ENCODE results near the gene MAGEA8. TPM values are rescaled to one million over a fixed set of nuclear protein-coding genes. Genes with fewer than 3 reads are reported as not detected.
A peak's percentile ranks its signal among the peaks of the same experiment; 100 is the strongest.
"Not testable (repeated sequence)": the region's sequence is repeated elsewhere in the genome, so short reads cannot be mapped to it uniquely, and the experiment has no call there.

MAGEA8 gene
- total RNA-seq, result not detected

DNA sequence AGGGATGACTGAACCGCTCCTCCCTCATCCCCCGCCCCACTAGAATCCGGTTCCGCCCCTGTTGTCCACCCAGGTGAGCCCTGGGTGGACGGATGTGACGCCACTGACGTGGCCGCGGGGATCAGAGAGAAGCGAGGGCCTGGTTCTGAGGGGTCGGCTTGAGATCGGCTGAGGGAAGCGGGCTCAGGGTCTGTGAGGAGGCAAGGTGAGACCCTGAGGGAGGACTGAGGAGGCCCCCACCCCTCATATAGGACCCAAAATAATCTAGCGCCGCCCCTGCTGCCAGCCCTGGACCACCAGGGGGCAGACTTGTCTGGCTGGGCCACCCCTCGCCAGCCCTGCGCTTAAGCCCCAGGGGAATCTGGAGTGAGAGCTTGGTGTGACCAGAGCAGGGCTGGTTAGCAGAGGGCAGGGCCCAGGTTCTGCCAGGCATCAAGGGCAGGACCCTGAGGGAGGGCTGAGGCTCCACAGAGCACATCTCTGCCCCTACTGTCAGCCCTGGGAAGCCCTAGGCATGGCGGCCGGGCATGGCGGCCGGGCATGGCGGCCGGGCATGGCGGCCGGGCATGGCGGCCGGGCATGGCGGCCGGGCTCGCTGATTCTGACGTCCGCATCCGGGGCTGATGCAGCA lies at the start of gene MAGEA8:
TSS of gene MAGEA8 (plus strand) at position 103 of the 631 bp plus-strand sequence. CDS start 3,090 bp downstream, outside the sequence.
- no peak for DNase-seq (ENCODE audit: low spot score)
- ATAC-seq, result no peak

GRCh38 chrX:149831473-149831872 lies 49.5 kb upstream of the MAGEA8 start:
- ATAC-seq, result no peak

GRCh38 chrX:149836728-149837127 lies 44.3 kb upstream of the MAGEA8 start:
- not testable (repeated sequence) for DNase-seq (ENCODE audit: low spot score)

More at GRCh38 chrX:149831473-149831872, 49.5 kb upstream of the MAGEA8 start:
- DNase-seq (ENCODE audit: low spot score), result no peak

GRCh38 chrX:149837167-149837566 lies 43.8 kb upstream of the MAGEA8 start:
- no peak for ATAC-seq
- no peak for DNase-seq (ENCODE audit: low spot score)

More at GRCh38 chrX:149836728-149837127, 44.3 kb upstream of the MAGEA8 start:
- not testable (repeated sequence) for ATAC-seq

DNA sequence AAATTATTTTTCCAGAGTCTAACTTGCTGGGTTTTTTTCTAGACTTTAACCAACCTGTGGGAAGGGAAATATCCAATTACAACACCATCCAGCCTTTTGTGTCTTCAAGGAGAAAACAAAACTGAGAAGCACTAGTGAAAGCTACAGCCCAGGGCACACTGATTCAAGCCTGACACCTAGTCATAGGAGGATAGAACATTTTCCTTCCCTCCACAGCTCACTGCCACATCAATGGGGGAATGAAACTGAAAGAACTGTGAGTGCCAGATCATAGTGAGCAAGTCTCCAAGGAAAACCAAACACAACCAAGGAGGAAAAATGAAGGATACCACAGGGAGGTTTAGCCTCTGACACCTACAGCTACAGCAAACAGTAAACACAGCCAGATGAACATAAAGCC lies 43.3 kb upstream of the MAGEA8 start:
- DNase-seq (ENCODE audit: low spot score) (no peak), ATAC-seq (no peak)

DNA sequence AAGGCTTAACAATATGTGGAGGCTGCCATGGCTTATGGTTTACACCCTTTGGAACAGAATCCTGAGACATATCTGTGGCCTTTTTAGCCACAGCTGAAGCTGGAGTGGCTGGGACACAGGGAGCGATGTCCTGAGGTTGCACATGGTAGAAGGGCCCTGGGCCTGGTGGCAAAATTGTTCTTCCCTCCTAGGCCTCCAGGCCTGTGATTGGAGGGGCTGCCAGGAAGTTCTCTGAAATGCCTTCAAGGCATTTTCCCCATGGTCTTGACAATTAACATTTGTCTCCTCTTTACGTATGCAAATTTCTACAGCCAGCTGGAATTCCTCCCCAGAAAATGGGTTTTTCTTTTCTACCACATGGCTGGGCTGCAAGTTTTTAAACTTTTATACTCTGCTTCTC lies 39.1 kb upstream of the MAGEA8 start:
- no peak for DNase-seq (ENCODE audit: low spot score)

GRCh38 chrX:149845385-149845784 lies 35.6 kb upstream of the MAGEA8 start:
- no peak for ATAC-seq
- no peak for DNase-seq (ENCODE audit: low spot score)

More for the DNA sequence above, 39.1 kb upstream of the MAGEA8 start:
- ATAC-seq, result no peak

- DNase-seq (ENCODE audit: low spot score) (no peak), ATAC-seq (no peak)
Measured at GRCh38 chrX:149846789-149847188, 34.2 kb upstream of the MAGEA8 start.

DNA sequence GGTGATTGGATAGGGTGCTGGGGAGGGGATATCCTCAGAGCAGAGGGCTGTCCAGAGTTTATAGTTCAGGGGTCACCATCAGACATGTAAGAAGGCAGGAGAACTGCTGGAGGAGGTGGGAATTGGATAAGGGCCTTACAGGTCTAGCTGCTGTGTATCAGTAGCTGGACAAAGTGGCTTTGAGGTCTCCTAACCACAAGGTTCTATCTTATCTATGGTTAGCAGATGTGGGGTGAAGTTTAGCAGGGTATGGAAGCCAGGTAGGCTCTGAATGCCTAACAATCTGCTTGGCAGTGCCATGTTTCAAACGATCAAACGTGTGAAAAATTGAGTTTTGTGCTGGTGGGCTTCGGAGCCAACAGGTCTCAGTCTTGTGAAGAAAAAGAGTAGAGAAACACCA lies 32.1 kb upstream of the MAGEA8 start:
- ATAC-seq (no peak), DNase-seq (ENCODE audit: low spot score) (no peak)

GRCh38 chrX:149849787-149850186 lies 31.2 kb upstream of the MAGEA8 start:
- ATAC-seq (no peak), DNase-seq (ENCODE audit: low spot score) (no peak)

GRCh38 chrX:149851864-149852263 lies 29.1 kb upstream of the MAGEA8 start:
- ATAC-seq (no peak), DNase-seq (ENCODE audit: low spot score) (no peak)

DNA sequence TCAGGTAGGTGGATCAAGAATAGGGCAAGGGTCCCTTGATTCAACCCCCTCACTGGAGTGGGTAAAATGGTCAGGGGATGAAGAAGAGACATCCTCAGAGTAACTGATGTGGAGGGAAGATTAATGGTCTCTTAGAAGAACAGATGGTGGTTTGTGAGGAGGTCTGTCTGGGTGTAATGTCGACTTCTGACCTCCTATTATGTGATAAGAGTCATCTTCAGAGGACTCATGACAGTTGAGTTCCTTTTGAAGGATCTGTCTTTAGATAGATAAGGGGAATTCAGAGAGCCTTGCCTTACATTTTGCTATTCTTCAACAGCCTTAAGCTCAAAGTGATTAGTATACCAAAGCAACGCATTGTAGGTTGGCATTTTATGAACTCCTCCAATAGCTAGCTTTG lies 27.1 kb upstream of the MAGEA8 start:
- ATAC-seq (no peak), DNase-seq (ENCODE audit: low spot score) (no peak)

- no peak for DNase-seq (ENCODE audit: low spot score)
- no peak for ATAC-seq
Measured at GRCh38 chrX:149858592-149858991, 22.4 kb upstream of the MAGEA8 start.

DNA sequence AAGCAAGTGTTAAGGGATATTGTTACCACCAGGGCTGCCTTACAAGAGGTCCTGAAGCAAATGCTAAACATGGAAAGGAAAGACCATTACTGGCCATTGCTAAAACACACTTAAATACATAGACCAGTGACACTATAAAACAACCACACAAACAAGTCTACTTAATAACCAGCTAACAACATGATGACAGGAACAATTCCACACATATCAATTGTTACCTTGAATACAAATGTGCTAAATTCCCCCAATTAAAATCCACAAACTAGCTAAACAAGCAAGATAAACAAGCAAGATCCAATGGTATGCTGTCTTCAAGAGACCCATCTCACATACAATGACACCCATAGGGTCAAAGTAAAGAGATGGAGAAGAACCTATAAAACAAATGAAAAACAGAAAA lies 20.5 kb upstream of the MAGEA8 start:
- no peak for ATAC-seq

DNA sequence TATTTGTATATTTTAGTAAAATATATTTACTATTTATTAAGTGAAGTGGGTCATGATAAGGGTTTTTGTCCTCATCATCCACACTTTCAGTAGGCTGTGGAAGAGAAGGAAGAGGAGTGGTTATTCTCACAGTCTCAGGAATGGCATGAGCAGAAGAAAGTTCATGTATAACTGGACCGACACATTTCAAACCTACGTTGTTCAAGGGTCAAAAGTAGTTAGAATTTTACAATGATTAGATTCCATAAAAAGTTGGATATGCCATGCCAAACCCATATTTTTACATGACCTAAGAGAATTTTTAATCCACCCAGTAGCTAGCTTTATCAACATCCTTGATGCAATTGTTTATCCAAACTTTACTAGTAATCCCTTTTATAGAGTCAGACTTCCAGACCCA lies 15.6 kb upstream of the MAGEA8 start:
- ATAC-seq (no peak), DNase-seq (ENCODE audit: low spot score) (no peak)

More for the DNA sequence above, 20.5 kb upstream of the MAGEA8 start:
- no peak for DNase-seq (ENCODE audit: low spot score)

DNA sequence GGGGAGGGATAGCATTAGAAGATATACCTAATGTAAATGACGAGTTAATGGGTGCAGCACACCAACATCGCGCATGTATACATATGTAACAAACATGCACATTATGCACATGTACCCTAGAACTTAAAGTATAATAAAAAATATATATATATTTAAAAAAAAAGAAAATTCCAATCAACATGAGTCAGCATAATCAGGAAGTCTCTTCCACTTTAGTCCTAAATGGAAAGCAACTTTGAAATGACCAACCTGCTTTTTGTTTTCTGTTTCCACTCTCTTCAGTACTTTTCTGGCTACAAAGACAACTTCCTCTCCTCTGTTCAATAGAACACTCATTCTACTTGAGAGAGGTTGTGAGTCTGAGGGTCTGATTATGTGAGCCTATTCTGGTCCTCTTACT lies 13.5 kb upstream of the MAGEA8 start:
- ATAC-seq, result no peak
- DNase-seq (ENCODE audit: low spot score), result no peak

- no peak for ATAC-seq
Measured at GRCh38 chrX:149870840-149871239, 10.1 kb upstream of the MAGEA8 start.

GRCh38 chrX:149871433-149871832 lies 9.6 kb upstream of the MAGEA8 start:
- ATAC-seq (no peak), DNase-seq (ENCODE audit: low spot score) (no peak)

More at GRCh38 chrX:149870840-149871239, 10.1 kb upstream of the MAGEA8 start:
- DNase-seq (ENCODE audit: low spot score), result no peak

DNA sequence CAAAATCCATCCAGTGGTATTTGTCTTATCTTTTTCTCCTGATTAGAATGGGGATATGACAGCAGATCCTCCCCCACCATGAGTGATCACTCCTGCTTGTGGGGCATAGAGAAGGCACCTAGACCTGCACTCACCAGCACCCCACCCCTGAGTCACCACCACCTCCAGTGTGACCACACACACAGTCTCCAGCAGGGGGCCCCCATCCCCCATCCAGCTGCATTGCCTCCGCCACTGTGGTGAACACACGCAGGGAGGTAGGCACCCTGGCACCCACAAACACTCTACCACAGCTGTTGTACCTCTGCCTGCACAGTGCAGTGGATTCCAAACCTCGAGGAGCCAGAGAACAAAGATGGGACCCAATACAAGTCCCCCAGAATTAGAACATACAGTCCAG lies 9.0 kb upstream of the MAGEA8 start:
- DNase-seq (ENCODE audit: low spot score) (no peak), ATAC-seq (peak; percentile 48)

DNA sequence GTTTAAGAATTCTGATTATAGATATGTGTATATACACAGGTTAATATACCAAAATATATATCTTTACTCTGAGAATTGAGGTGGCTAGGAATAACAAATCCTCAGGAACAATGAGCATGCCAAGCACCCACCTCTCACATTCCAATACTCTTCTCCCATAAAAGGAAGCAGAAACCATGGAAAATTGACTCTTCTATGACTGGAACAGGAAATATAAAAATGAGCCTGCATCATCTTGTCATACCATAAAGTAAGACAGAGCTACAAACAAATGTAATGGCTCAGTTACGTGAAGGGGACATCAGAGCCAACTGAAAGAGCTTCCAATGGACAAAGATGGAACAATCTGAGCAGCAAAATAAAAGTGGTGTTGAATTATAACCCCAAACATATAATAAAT lies 3.8 kb upstream of the MAGEA8 start:
- no peak for DNase-seq (ENCODE audit: low spot score)
- ATAC-seq, result no peak

- DNase-seq (ENCODE audit: low spot score) (no peak), ATAC-seq (no peak)
Measured at GRCh38 chrX:149877636-149878035, 3.3 kb upstream of the MAGEA8 start.

- DNase-seq (ENCODE audit: low spot score); ATAC-seq: not testable (repeated sequence)
Measured at GRCh38 chrX:149890828-149891227, 9.8 kb downstream of the MAGEA8 start.

GRCh38 chrX:149898554-149898953 lies 17.6 kb downstream of the MAGEA8 start:
- no peak for ATAC-seq

More at GRCh38 chrX:149898554-149898953, 17.6 kb downstream of the MAGEA8 start:
- no peak for DNase-seq (ENCODE audit: low spot score)
